Effector memory CD8-positive, alpha-beta T cell (primary cell): Measurements from ENCODE around the gene CFAP74.

Source experiments
- ATAC-seq: fragments of 150-1000 bp; cut with Tn5 transposase; replicated peaks from 2 replicates; pipeline ENCODE4 v1.10.0; 2021; ENCODE audit warnings: mild to moderate bottlenecking, moderate library complexity
- DNase-seq, 3 experiments: peaks; one replicate each; pipeline ENCODE4 v3.0.0; 2021
- H3K27ac Mint-ChIP-seq, 2 donors: one replicate each; pipeline ENCODE4 v1.8.0; 2022; ENCODE audit warnings: mild to moderate bottlenecking in 2 of 2, mixed read lengths in 2 of 2, moderate library complexity in 2 of 2
- H3K27me3 Mint-ChIP-seq, 2 donors: one replicate each; pipeline ENCODE4 v1.8.0; 2022; ENCODE audit warnings: mixed read lengths in 2 of 2
- H3K36me3 Mint-ChIP-seq: one replicate; pipeline ENCODE4 v1.8.0; 2022; ENCODE audit warnings: mild to moderate bottlenecking, moderate library complexity, mixed read lengths; ENCODE audit not compliant: insufficient read depth
- H3K4me1 Mint-ChIP-seq, 2 donors: one replicate each; pipeline ENCODE4 v1.8.0; 2022; ENCODE audit warnings: low read depth in 2 of 2, mixed read lengths in 2 of 2
- H3K4me3 Mint-ChIP-seq, 2 donors: one replicate each; pipeline ENCODE4 v1.8.0; 2022; ENCODE audit warnings: mild to moderate bottlenecking in 2 of 2, mixed read lengths in 2 of 2, moderate library complexity in 2 of 2
- H3K9me3 Mint-ChIP-seq, 2 donors: one replicate each; pipeline ENCODE4 v1.8.0; 2022; ENCODE audit warnings: mixed read lengths in 2 of 2

Gene CFAP74

GRCh38 chr1:1973716-1974642, 29.6 kb downstream of the CFAP74 start:
- peaks cover 10% of the 10 kb centered on the region for H3K36me3 Mint-ChIP-seq
- no peak overlapping the region for H3K27ac Mint-ChIP-seq
- no peaks in the 10 kb centered on the region for H3K4me1 Mint-ChIP-seq
- no peak overlapping the region for H3K4me3 Mint-ChIP-seq
- H3K9me3 Mint-ChIP-seq: no peaks in the 10 kb centered on the region
- no peak for ATAC-seq
- no peak for DNase-seq
- H3K27me3 Mint-ChIP-seq: peaks cover 22 to 41% of the 10 kb centered on the region in 2 donors

GRCh38 chr1:1972976-1973715, 30.4 kb downstream of the CFAP74 start:
- no peak for DNase-seq
- Mint-ChIP-seq H3K27ac (no peak overlapping the region), H3K4me3 (no peak overlapping the region), H3K9me3 (no peaks in the 10 kb centered on the region), H3K36me3 (peaks cover 4% of the 10 kb centered on the region), H3K27me3 (peaks cover 22 to 41% of the 10 kb centered on the region in 2 donors), H3K4me1 (no peaks in the 10 kb centered on the region)
- ATAC-seq: no peak

- Mint-ChIP-seq H3K36me3 (peaks cover 4% of the 10 kb centered on the region), H3K27ac (no peak overlapping the region), H3K27me3 (peaks cover 22 to 35% of the 10 kb centered on the region in 2 donors), H3K4me1 (no peaks in the 10 kb centered on the region), H3K9me3 (no peaks in the 10 kb centered on the region), H3K4me3 (no peak overlapping the region)
- no peak for ATAC-seq
- DNase-seq: no peak
These were observed 31.9 kb downstream of the CFAP74 start for GRCh38 chr1:1971688-1972087.

GRCh38 chr1:1971017-1971416, 32.6 kb downstream of the CFAP74 start:
- peaks cover 4% of the 10 kb centered on the region for H3K36me3 Mint-ChIP-seq
- H3K9me3 Mint-ChIP-seq: no peaks in the 10 kb centered on the region
- H3K27ac Mint-ChIP-seq: no peak overlapping the region
- no peaks in the 10 kb centered on the region for H3K4me1 Mint-ChIP-seq
- DNase-seq (no peak), ATAC-seq (no peak)
- H3K4me3 Mint-ChIP-seq: no peak overlapping the region
- peaks cover 24 to 31% of the 10 kb centered on the region in 2 donors for H3K27me3 Mint-ChIP-seq

- no peak overlapping the region for H3K4me3 Mint-ChIP-seq
- ATAC-seq (no peak), DNase-seq (no peak)
- H3K9me3 Mint-ChIP-seq: no peaks in the 10 kb centered on the region
- no peaks in the 10 kb centered on the region for H3K36me3 Mint-ChIP-seq
- no peaks in the 10 kb centered on the region for H3K4me1 Mint-ChIP-seq
- peaks cover 21 to 30% of the 10 kb centered on the region in 2 donors for H3K27me3 Mint-ChIP-seq
- H3K27ac Mint-ChIP-seq: no peak overlapping the region
These were observed 33.5 kb downstream of the CFAP74 start for GRCh38 chr1:1969953-1970716.

- no peak overlapping the region for H3K27ac Mint-ChIP-seq
- no peak overlapping the region for H3K4me3 Mint-ChIP-seq
- no peaks in the 10 kb centered on the region for H3K9me3 Mint-ChIP-seq
- H3K27me3 Mint-ChIP-seq: peaks cover 15 to 24% of the 10 kb centered on the region in 2 donors
- no peaks in the 10 kb centered on the region for H3K4me1 Mint-ChIP-seq
- DNase-seq (no peak), ATAC-seq (no peak)
- no peaks in the 10 kb centered on the region for H3K36me3 Mint-ChIP-seq
These were observed 34.1 kb downstream of the CFAP74 start for GRCh38 chr1:1969505-1969900.

GRCh38 chr1:1968767-1969504, 34.6 kb downstream of the CFAP74 start:
- H3K27me3 Mint-ChIP-seq: peaks cover 13 to 21% of the 10 kb centered on the region in 2 donors
- ATAC-seq: no peak
- no peaks in the 10 kb centered on the region for H3K9me3 Mint-ChIP-seq
- H3K4me1 Mint-ChIP-seq: no peaks in the 10 kb centered on the region
- DNase-seq: no peak
- H3K4me3 Mint-ChIP-seq: no peak overlapping the region
- H3K27ac Mint-ChIP-seq: no peak overlapping the region
- H3K36me3 Mint-ChIP-seq: no peaks in the 10 kb centered on the region

GRCh38 chr1:1967879-1968278, 35.7 kb downstream of the CFAP74 start:
- Mint-ChIP-seq H3K27me3 (peaks cover 7 to 22% of the 10 kb centered on the region in 2 donors), H3K4me3 (no peak overlapping the region), H3K9me3 (no peaks in the 10 kb centered on the region), H3K27ac (no peak overlapping the region), H3K36me3 (no peaks in the 10 kb centered on the region), H3K4me1 (no peaks in the 10 kb centered on the region)
- ATAC-seq: no peak
- no peak for DNase-seq

- DNase-seq (no peak), ATAC-seq (no peak)
- H3K27ac Mint-ChIP-seq: no peak overlapping the region
- H3K4me3 Mint-ChIP-seq: no peak overlapping the region
- no peaks in the 10 kb centered on the region for H3K4me1 Mint-ChIP-seq
- H3K36me3 Mint-ChIP-seq: no peaks in the 10 kb centered on the region
- peaks cover 14 to 28% of the 10 kb centered on the region in 2 donors for H3K27me3 Mint-ChIP-seq
- H3K9me3 Mint-ChIP-seq: no peaks in the 10 kb centered on the region
These were observed 36.4 kb downstream of the CFAP74 start for GRCh38 chr1:1967151-1967550.

GRCh38 chr1:1966071-1966740, 37.4 kb downstream of the CFAP74 start:
- Mint-ChIP-seq H3K27ac (no peak overlapping the region), H3K36me3 (no peaks in the 10 kb centered on the region), H3K4me3 (no peak overlapping the region), H3K27me3 (peaks cover 23 to 37% of the 10 kb centered on the region in 2 donors), H3K9me3 (no peaks in the 10 kb centered on the region), H3K4me1 (peaks cover 0 to 2% of the 10 kb centered on the region in 2 donors)
- ATAC-seq (no peak), DNase-seq (no peak)

GRCh38 chr1:1965546-1965945, 38.0 kb downstream of the CFAP74 start:
- H3K27ac Mint-ChIP-seq: no peak overlapping the region
- H3K9me3 Mint-ChIP-seq: no peaks in the 10 kb centered on the region
- DNase-seq (no peak), ATAC-seq (no peak)
- H3K36me3 Mint-ChIP-seq: no peaks in the 10 kb centered on the region
- H3K4me3 Mint-ChIP-seq: no peak overlapping the region
- peaks cover 30 to 44% of the 10 kb centered on the region in 2 donors for H3K27me3 Mint-ChIP-seq
- peaks cover 0 to 2% of the 10 kb centered on the region in 2 donors for H3K4me1 Mint-ChIP-seq

- ATAC-seq (no peak), DNase-seq (no peak)
- no peaks in the 10 kb centered on the region for H3K9me3 Mint-ChIP-seq
- peaks cover 32 to 51% of the 10 kb centered on the region in 2 donors for H3K27me3 Mint-ChIP-seq
- H3K36me3 Mint-ChIP-seq: no peaks in the 10 kb centered on the region
- peaks cover 0 to 2% of the 10 kb centered on the region in 2 donors for H3K4me1 Mint-ChIP-seq
- H3K4me3 Mint-ChIP-seq: no peak overlapping the region
- H3K27ac Mint-ChIP-seq: no peak overlapping the region
These were observed 38.8 kb downstream of the CFAP74 start for GRCh38 chr1:1964811-1965210.
